ENCODE results near the gene SYNM.

DNA sequence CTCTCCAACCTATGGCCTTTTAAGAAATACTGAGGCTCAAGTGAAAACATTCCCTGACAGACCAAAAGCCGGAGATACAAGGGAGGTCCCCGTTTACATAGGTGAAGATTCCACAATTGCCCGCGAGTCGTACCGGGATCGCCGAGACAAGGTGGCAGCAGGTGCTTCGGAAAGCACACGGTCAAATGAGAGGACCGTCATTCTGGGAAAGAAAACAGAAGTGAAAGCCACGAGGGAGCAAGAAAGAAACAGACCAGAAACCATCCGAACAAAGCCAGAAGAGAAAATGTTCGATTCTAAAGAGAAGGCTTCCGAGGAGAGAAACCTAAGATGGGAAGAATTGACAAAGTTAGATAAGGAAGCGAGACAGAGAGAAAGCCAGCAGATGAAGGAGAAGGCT is 24.8 kb downstream of the SYNM start:
- TF ChIP-seq YY1 (IDR thresholded peaks at IDR 0.05; ENCODE audit: insufficient read depth, insufficient read length) = no peak
- TF ChIP-seq ZNF274 (IDR thresholded peaks at IDR 0.05; ENCODE audit: low read depth, low read length) = no peak
- no peak for TF ChIP-seq SUZ12 (IDR thresholded peaks at IDR 0.05; ENCODE audit: extremely low read depth, insufficient read depth, insufficient read length)

Measured in NT2/D1 (cell line).